HG03354 (cell line): ENCODE measurements around the gene HIVEP3.

Experiments
- ATAC-seq: cut with Tn5 transposase; IDR thresholded peaks from one replicate; pipeline ENCODE4 v1.9.1; 2021; ENCODE audit warnings: mild to moderate bottlenecking; ENCODE audit not compliant: unreplicated experiment, poor library complexity, severe bottlenecking

HIVEP3 gene

DNA sequence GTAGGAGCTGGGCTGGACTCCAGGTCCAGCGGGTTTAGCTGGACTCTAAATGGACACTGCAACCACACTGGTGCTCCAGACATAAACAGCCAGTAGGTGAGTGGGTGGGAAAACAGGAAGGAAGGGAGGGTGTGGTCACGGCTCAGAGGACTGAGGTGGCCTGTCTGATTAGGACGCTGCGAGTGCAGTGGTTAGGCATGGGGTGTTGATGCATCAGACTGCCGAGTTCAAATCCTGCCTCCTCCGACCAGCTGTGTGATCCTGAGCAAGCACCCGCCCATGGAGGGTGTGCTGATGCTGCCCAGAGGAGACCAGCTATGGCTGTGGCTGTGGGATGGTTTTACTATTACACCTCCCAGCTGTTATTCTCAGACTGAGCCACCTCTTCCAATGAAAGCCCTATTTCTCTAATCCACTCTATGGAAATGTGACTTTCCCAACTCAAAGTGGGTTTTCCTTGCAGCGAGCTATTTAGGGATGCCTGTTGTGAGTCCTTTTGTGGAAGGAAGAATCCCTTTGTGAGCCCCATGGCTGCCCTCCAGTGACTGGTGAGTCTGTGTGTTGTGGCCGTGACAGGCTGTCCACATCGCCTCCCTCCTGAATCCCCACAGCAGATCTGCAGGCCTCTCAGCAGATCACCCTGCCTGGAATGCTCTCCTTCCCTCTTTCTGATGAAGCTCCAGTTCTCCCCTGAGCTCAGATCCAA lies 377.7 kb downstream of the HIVEP3 start:
- no peak for ATAC-seq

GRCh38 chr1:41539999-41540398 lies 378.7 kb downstream of the HIVEP3 start:
- no peak for ATAC-seq

DNA sequence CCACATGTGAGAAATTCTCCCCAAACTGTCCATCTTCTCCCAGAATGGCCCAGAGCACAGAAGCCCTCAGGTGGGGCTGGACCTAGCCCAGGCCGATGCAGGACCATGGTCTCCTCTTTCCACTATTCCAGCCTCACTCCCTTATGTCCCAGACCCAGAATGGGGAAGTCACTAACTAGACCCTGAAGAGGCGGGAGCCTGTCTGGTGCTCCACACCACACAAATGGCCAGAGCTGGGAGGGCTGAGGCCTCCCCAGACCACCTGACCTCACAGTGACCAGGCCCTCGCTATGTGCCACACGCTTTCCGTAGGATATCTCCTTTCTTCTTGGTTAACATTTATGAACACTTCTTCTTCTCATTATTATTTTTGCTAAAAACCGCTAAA lies 379.3 kb downstream of the HIVEP3 start:
- no peak for ATAC-seq

DNA sequence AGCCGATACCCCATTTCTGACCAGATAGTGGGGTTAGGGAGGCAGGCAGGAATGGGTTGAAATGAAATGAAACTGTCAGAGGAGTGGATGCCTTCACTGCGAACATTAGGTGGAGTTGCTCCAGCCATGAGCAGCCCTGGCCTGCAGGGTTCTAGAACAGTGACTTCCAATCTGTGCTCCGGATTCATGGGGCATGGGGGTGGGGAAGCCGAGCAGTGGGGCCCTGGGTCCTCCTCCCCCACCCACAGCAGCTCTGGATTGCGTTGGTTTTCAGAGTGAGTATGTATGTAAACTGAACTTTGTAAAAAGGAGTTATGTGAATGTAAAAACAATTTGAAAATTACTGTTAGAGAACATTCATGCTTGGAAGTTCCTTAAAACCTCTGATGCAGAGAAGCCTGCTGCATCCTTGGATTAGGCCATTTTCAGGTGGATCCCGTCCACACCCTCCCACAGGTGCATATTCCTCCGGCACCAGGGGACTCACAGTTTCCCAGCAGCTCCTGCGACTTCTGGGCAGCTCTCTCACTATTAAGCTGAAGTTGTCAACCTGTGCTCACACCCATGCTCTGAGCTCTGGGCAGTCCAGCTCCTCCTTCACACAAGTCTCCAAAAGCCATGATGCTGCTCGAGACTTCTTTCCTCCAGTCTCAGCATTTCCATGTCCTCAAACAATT lies 379.8 kb downstream of the HIVEP3 start:
- ATAC-seq: no peak

- no peak for ATAC-seq
Observed at GRCh38 chr1:41537788-41538351, 380.9 kb downstream of the HIVEP3 start.

DNA sequence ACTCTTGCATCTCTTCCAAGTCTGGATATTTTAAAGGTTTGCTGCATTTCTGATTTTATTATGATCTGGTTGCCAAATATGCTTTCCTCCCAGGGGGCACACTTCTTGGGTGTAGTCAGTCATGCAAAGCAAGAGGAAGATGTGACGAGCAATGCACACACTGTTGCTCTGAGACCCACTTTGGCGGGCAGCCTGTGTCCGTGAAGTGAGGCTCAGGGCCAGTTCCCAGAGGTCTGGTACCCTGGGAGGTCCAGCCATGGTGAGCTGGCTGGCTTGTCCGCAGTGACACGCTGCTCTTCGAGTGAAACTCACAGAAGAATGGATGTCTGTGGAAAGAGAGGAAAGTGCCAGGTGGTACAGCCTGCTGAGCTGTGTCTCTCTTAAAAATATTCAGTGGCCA lies 381.5 kb downstream of the HIVEP3 start:
- no peak for ATAC-seq

GRCh38 chr1:41536361-41536802 lies 382.3 kb downstream of the HIVEP3 start:
- no peak for ATAC-seq

GRCh38 chr1:41535716-41536115 lies 383.0 kb downstream of the HIVEP3 start:
- no peak for ATAC-seq

DNA sequence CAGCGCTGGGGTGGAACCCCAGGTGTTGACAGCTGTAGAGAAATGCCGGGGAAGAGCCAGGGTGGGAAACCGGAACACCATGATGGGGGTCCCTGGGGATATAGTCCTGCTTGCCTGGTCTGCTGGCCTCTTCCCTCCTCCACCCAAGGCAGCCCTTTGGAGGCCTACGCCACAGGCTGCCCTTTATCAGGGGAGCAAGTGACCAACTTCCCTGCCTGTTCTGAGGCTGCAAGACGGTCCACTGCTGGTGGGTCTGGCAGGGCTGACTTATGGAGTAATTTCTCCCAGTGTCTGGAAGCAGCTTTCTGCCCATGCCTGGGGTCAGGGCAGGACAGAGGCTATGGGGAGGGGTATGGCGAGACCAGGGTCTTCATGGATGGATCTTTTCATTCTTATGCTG lies 383.4 kb downstream of the HIVEP3 start:
- ATAC-seq: no peak

GRCh38 chr1:41534181-41535076 lies 384.3 kb downstream of the HIVEP3 start:
- ATAC-seq: no peak

DNA sequence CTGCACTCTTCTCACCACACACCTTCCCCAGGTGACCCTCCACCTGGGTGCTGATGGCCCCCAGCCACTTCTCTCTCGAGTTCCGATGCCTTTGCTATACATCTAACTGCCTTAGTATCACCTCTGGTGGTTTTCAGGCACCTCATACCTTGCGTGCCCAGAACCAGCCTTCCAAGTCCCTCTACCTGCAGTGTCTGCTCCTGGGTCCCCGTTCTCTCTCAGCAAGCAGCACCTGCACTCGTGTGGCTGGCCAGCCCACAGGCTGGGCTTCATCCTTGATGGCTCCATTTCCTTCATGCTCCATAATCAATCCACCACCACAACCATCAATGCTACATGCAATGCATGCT lies 385.0 kb downstream of the HIVEP3 start:
- ATAC-seq: no peak

GRCh38 chr1:41533016-41533730 lies 385.5 kb downstream of the HIVEP3 start:
- no peak for ATAC-seq

- no peak for ATAC-seq
Observed at GRCh38 chr1:41532206-41532975, 386.3 kb downstream of the HIVEP3 start.

- no peak for ATAC-seq
Observed at GRCh38 chr1:41530411-41530810, 388.3 kb downstream of the HIVEP3 start.

DNA sequence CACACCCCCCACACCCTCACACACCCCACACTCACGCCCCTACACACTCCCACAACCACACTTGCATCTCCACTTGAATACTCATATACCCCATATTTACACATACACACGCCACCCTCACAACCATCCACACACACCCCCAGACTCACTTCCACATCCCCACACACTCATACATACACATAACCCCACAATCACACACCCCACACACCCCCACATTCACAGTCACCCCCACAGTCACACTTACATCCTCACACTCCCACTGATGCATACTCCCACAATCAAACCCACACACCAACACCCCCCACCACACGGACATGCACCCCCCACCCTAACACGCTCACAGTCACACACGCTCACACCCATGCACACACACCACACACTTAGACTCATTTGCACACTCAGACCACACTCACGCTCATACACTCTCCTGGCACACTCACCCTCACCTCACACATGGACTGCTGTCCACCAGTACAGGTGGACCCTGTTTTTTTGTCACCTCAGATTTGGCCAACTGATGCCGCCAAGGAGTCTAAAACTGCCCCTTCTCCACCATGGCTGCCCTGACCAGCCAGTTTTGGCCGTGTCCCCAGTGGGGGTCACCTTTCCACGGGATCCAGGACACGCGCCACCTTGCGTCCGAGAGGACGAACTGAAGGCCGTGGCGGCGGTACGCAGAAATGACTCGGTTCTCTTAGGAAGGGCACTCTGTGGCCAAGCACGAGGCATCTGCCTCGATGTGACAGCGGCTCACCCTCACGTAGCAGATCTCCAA lies 388.9 kb downstream of the HIVEP3 start:
- ATAC-seq: no peak

DNA sequence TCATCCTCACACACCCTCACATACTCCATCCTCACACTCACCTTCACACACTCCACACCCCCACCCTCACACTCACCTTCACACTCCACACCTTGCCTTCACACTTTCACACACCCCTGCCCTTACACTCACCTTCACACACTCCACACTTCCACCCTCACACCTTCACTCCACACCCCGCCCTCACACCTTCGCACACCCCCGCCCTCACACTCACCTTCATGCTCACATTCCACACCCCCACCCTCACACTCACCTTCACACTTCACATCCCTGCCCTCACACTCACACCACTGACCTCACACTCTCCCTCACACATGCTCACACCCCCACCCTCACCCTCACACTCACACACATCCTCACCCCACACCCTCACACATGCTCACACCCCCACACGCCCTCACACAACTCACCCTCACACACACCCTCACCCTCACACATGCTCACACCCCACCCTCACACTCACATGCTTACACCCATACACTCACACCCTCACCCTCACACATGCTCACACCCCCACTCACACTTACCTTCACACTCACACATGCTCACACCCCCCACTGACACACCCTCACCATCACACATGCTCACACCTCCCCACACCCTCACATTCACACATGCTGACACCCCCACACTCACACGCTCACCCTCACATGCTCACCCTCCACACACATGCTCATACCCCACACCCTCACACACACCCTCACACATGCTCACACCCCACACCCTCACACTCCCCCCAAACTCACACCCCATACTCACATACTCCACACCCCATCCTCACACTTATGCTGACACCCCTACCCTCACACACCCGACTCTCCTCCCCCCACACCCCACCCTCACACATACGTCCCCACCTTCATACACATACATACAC lies 389.8 kb downstream of the HIVEP3 start:
- no peak for ATAC-seq

DNA sequence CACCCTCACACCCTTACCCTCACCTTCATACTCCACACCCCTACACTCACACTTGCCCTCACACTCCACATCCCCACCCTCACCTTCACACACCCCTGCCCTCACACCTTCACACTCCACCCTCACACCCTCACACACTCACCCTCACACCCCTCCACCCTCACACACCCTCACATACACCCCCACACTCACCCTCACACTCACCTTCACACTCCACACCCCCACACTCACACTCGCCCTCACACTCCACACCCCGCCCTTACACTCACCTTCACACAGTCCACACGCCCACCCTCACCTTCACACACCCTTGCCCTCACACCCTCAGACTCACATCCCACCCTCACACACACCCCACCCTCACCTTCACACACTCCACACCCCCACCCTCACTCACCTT lies 390.6 kb downstream of the HIVEP3 start:
- no peak for ATAC-seq
